GM04504 (cell line): ENCODE results near the gene RASA4B.
"Not testable (repeated sequence)": the region's sequence is repeated elsewhere in the genome, so short reads cannot be mapped to it uniquely, and the experiment has no call there.

ENCODE experiments used
- DNase-seq: peaks from one replicate; pipeline ENCODE4 v3.0.0-alpha.2; 2012; ENCODE audit warnings: low read depth

Gene RASA4B

DNA sequence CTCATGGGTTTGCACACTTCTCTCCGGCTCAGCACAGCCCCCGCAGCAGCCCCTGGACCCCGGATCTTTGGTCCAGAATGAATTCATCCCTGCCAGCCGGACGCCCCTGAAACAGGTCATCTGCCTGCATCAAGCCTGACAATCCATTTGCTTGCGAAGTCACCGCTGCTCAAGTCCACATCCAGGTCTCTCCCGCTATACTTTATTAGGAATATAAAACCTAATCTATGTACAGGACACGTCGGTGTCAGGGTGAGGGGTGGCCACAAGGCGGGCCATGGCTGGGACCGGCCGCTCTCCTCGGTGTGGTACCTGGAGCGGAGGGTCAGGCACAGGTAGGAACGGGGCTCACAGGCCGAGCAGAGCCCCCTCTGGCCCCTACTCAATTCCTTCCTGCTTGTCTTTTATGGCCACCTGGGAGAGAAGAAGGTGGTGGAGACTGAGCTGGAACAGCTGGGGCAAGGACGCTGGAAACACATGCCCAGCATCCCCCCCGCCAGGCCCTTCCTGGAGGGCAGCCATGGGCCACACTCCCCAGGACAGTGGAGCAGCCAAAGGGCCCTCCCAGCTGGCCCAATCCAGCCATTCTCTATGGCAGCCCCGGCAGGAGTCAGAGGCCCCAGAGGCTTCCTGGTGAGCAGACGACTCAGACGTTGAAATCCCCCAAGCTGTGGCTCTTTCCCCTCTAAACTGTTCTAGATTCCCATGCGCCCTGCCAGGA, 44.1 kb downstream of the RASA4B start:
- no peak for DNase-seq

- no peak for DNase-seq
These were observed 45.2 kb downstream of the RASA4B start for GRCh38 chr7:102472126-102473041.

GRCh38 chr7:102471791-102472125, 45.8 kb downstream of the RASA4B start:
- no peak for DNase-seq

GRCh38 chr7:102469972-102470825, 47.4 kb downstream of the RASA4B start:
- DNase-seq = no peak

DNA sequence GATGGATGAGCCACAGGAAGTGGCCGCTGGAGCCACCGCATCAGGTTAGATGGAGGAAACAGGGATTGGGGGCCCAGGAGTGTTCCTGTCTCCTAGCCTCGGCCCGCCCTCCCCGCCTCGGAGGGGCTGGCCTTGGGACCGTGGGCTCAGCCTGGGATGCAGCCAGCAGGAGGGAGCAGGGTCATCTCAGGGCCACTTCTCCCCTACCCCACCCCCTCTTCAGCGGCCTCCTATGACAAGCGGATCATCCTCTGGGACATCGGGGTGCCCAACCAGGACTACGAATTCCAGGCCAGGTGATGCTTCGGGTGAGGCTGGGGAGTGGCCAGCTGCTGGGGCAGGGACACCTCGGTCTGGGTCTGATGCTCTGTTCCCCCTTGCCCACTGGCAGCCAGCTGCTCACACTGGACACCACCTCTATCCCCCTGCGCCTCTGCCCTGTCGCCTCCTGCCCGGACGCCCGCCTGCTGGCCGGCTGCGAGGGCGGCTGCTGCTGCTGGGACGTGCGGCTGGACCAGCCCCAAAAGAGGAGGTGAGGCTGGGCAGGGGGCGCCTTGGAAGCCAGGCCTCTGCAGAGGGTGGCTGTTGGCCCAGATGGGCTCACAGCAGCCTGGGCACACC, 48.1 kb downstream of the RASA4B start:
- no peak for DNase-seq

DNA sequence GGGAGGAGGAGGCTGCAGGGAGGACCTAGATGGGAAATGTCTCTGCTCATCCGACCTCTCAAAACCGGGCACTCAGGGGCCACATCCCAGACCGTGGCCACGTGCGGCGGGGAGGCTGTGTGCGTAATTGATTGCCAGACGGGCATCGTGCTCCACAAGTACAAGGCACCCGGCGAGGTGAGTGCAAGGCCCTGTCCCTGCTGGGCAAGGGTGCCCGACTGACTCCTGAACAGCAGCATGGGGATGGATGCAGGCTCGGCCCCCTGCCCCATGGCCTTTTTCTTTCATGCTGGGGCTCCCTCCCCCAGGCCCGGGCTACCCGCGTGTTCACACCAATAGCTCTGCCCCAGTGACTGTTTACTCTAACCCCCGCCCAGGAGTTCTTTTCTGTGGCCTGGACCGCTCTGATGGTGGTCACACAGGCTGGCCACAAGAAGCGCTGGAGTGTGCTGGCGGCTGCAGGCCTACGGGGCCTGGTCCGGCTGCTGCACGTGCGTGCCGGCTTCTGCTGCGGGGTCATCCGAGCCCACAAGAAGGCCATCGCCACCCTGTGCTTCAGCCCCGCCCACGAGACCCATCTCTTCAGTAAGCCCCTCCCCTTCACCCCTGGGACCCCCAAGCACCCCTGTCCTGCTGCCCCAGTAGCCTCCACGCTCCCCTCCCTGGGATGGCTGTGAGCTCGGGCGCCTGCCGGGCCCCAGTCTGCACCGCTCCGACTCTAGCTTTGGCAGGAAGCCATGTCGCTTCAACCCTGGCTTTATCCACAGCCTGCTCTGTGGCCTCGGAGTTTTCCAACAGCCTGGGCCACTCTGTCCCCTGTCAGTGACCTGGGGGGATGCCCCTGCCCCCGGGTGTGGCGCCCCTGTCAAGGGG, 48.9 kb downstream of the RASA4B start:
- no peak for DNase-seq

DNA sequence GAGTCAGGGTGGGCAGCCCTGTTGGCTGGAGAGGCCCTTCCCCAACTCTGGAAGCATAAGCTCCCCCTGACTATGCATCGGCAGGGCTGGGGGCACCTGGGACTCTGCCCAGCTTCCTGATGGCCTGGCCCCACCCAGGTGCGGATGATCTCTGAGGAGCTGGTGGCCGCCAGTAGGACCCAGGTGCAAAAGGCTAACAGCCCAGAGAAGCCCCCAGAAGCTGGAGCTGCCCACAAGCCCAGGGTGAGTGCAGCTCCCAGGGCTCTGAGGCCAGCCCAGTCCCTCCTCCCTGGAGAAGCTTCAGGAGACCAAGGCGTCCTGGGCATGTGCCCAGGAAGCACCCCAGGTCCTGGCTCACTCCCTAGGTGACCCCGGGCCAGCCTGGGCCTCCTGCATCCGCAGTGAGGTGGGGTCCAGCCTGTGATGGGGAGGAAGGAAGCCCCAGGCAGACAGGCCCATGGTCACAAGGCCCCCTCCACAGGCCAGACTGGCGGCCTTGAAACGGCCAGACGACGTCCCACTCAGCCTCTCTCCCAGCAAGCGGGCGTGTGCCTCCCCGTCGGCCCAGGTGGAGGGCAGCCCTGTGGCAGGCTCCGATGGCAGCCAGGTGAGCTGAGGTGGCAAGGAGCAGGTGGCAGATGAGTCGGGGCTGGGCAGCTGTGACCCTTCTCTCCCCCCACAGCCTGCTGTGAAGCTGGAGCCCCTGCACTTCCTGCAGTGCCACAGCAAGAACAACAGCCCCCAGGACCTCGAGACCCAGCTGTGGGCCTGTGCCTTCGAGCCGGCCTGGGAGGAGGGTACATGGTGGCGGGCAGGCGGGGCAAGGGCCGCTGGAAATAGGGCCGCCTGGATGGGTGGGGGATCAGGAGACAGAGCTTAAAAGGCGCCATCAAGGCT, 49.7 kb downstream of the RASA4B start:
- no peak for DNase-seq

DNA sequence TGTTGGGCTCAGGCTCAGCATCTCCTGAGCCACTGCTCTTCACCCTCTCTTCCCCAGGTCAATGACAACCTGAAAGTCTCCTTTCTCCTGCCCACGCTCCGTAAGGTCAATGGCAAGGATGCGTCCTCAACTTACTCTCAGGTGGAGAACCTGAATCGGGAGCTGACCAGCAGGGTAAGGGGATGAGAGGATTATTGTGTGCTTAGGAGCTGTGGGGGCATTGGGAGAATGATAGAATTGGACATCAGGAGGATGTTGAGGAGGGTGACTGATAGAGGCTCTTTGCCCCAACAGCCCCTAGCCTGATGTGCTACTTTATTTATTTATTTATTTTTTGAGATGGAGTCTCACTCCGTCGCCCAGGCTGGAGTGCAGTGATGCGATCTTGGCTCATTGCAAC, 51.5 kb downstream of the RASA4B start:
- DNase-seq = no peak

- DNase-seq = peak; percentile 79
These were observed 52.8 kb downstream of the RASA4B start, which contains the start of the genes ALKBH4 and LRWD1 for GRCh38 chr7:102464577-102465280. TSS of gene ALKBH4 (minus strand) at chr7:102464863. CDS start at chr7:102464836, 27 bp downstream. TSS of gene LRWD1 (plus strand) at chr7:102464984. CDS start at chr7:102465081, 97 bp downstream.

DNA sequence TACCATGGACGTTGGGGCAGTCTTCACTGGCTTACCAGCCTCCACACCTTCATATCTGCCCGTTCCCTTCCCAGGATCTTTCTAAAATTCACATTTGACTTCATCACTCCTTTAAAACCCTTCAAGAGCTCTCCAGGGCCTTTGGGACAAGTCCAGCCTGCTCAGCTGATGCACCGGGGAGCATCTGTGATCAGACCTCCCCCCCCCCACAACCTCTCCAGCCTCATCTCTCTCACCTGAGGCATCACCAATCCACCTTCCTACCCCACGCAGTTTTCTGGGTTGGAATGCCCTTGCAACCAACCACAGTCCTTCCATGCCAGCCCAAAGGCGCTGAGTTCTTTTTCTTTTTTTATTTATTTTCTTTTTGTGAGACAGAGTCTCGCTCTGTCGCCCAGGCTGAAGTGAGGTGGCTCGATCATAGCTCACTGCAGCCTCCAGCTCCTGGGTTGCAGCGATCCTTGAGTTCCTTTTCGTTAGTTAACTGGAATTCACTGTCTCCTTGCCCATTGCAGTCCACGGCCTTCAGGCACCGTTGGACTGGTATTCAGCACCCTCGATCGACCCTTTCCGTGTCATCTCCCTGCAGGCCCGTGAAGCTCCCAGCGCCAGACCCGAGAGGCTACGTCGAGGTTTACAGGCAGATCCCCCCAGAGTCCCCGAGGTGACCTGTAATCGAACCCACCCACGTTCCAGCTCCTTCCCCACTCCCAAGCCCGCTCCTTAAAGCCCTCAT, 53.6 kb downstream of the RASA4B start:
- DNase-seq = no peak

DNA sequence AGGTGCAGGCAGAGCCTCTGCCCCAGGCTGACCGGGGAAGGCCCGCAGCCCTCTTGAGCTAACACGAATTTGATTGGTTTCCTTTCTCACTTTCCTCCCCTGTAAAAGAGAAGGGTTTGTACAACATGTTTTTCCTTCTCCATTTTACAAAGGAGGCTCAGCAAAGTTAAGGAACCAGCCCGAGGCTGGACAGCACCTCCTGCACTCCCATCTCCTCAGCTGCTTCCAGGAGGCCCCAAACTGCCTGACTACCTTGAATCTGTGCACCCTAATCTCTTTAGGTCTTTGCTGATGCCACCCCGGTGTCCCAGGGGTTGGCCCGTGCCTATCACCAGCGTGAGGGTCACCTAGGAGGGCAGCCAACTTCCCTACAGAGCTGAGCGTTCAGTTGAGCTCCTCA, 57.1 kb downstream of the RASA4B start:
- no peak for DNase-seq

- DNase-seq = no peak
These were observed 58.2 kb downstream of the RASA4B start for GRCh38 chr7:102459221-102459844.

DNA sequence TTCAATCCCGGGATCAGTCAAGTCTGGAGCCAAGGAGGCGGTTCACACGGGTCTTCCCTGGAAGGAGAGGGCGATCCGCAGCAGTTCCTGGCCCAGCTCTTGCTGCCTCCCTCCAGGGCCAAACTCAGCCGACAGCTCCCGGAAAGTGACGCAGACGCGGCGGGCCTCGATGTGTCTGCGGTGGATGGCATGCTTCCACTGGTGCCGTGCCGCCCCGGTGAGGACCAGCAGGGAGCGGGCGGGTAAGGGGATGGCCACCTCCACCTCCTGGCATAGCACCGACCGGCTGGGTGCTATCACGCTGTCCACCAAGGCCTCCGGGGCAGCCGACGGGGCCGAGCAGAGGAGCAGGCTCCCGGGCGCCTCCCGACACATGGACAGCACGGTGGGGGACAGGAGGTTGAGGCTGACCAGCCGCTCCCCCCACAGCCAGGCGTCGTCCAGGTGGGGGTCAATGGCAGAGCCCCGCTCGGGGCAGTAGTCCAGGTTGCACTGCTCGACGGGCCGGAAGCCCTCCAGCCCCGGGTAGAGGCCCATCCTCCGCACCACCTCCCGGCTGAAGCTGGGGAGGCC, 60.1 kb downstream of the RASA4B start:
- no peak for DNase-seq

DNA sequence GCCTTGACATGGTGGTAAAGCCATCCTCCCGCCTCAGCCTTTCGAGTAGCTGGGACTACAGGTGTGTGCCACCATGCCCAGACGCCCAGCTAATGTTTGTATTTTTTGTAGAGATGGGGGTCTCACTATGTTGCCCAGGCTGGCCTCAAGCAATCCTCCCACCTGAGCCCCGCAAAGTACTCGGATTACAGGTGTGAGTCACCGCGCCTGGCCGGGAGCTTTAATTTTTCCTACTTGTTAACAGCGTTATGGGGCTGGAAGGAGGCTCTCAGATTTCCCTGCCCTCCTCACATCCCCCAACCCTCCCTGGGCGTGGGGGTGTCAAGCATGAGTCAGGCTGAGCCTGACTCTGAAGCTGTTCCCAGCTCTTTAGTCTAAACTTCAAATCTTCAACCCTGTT, 61.2 kb downstream of the RASA4B start:
- no peak for DNase-seq

DNA sequence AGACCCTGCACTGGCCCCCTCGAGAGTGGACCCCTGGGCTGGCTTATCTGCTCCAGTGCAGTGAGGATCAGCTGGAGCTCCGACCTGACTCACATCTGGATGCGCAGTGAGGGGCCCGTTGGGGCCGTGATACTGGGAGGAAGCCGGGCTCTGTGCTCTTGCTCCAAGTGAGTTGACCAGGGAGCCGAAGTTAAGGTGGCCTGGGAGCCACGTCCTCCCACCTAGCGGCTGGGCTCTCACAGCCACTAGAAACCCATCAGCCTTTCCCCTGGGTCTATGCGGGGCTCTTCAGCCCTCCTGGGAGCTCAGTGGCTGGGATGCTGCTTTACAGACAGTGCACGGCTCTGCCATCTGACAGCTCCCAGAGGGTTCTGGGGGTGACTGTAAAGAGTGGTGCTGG, 62.0 kb downstream of the RASA4B start:
- no peak for DNase-seq

DNA sequence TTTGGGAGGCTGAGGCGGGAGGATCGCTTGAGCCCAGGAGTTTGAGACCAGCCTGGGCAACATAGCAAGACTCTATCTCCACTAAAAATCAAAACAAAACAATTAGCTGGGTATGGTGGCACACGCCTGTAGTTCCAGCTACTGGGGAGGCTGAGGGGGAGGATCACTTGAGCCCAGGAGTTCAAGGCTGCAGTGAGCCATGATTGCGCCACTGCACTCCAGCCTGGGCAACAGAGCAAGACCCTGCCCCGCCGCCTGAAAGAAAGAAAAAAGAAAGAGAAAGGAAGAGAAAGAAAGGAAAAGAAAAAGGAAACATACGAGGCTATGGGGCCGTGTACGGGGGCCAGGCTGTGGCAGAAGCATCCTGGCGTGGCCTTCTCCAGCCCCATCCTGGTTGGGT, 62.6 kb downstream of the RASA4B start:
- not testable (repeated sequence) for DNase-seq

DNA sequence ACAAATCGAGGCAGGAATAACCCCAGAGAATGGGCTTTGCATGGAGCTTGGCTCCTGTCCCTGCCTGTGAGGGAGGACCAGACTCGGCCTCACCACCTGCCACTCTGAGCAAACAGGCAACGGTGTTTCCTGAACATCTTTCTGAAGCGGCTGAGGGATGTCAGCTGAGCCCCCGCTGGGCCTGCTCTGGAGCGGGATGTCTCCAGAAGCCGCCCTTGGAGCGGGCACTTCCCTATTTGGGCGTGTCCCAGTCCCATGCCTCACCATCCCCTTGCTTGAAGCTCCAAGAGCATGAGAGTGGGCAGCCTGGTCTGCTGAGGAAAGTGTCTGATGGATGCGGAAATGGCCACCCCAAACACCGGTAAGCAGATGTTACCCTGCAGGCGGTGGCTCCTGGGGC, 63.1 kb downstream of the RASA4B start:
- no peak for DNase-seq

DNA sequence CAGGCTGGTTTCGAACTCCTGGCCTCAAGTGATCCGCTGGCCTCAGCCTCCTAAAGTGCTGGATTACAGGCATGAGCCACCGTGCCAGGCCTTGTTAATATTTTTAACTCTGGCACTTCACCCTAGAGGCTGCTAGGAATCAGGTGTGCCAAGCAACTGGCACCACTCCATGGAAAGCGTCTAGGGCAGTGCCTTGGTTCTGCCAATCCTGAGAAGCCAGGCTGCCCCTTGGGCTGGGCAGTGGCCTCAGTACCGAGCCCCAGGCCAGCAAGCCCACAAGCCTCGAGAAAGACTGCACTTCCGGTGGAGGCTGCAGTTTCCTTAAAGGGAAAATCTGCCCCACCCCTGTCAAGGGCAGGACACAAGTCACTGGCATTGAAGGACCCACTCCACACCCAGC, 64.3 kb downstream of the RASA4B start:
- no peak for DNase-seq
